Mucosa of descending colon (tissue), 3 donors: ENCODE measurements around the gene TGIF2. TPM values are rescaled to one million over a fixed set of nuclear protein-coding genes. Genes with fewer than 3 reads are reported as not detected.

Source experiments
- ATAC-seq: fragments of 200-7000 bp; cut with Tn5 transposase; one replicate; pipeline ENCODE4 v1.9.1; 2020; ENCODE audit warnings: mild to moderate bottlenecking, moderate library complexity
- DNase-seq, 3 donors: peaks; one replicate each; pipeline ENCODE4 v3.0.0-alpha.2; 2020
- H3K36me3 ChIP-seq: fragments of 200-600 bp; one replicate; pipeline ENCODE4 v1.8.0; 2021; ENCODE audit warnings: low read depth, mild to moderate bottlenecking
- H3K4me1 ChIP-seq: fragments of 200-600 bp; one replicate; pipeline ENCODE4 v1.8.0; 2021; ENCODE audit warnings: low read depth, mild to moderate bottlenecking
- H3K4me3 ChIP-seq: fragments of 200-600 bp; one replicate; pipeline ENCODE4 v1.8.0; 2021; ENCODE audit warnings: mild to moderate bottlenecking
- H3K9me3 ChIP-seq: fragments of 200-600 bp; one replicate; pipeline ENCODE4 v1.8.0; 2021; ENCODE audit warnings: mild to moderate bottlenecking
- intact Hi-C, 2 donors: fragments of 100-400 bp; cut with DNase I in 1 of 2; cut with micrococcal nuclease in 1 of 2; formaldehyde crosslinking; loops; one replicate each; pipeline versions ENCODE4 v1.11.0 to v1.11.1; 2022; cut with DNase I, micrococcal nuclease
- long read RNA-seq, 2 donors: library from polyadenylated mRNA; unstranded; transcript quantifications; one replicate each; pipeline ENCODE4 v2.0.0, GENCODE V29; 2019 to 2021
- total RNA-seq, 3 donors: library from RNA; stranded (reverse); fragmentation: NEBNext Ultra II Directional in 2 of 3; extraction: Animal tissue kit (Norgen Biotek cat#: 25700) in 2 of 3; gene quantifications; one replicate each; pipeline versions ENCODE4 v1.2.1 to v1.2.4, GENCODE V29; 2021 to 2023
- TF ChIP-seq, protein P1 (sequence below): fragments of 200-600 bp; IDR thresholded peaks from one replicate; pipeline ENCODE4 v1.8.0; 2022; ENCODE audit warnings: antibody characterized with exemption, mild to moderate bottlenecking
- donor health status: DM: no; HTN: no; CAD: no; lungs with moderate emphysema.
- donor health status: DM: no; HTN: no; CAD: no.
- donor health status: DM: no; HTN: yes; CAD: no.

The TGIF2 gene
- total RNA-seq = 10 to 100 TPM in 1 of 3 donors, 1 to 10 TPM in 2; 4.2 to 13.3 (median 6.5) TPM
- long read RNA-seq, donor 1, transcript TGIF2-201 (3 exons, 3,406 nt) = major isoform, 8 of 14 reads
- long read RNA-seq, donor 1, partial matches to known transcripts = 2 of 14 reads
- long read RNA-seq, donor 1, other reads (novel, unspliced or antisense) = 3 of 14 reads
- long read RNA-seq, donor 2 = 0 reads

DNA sequence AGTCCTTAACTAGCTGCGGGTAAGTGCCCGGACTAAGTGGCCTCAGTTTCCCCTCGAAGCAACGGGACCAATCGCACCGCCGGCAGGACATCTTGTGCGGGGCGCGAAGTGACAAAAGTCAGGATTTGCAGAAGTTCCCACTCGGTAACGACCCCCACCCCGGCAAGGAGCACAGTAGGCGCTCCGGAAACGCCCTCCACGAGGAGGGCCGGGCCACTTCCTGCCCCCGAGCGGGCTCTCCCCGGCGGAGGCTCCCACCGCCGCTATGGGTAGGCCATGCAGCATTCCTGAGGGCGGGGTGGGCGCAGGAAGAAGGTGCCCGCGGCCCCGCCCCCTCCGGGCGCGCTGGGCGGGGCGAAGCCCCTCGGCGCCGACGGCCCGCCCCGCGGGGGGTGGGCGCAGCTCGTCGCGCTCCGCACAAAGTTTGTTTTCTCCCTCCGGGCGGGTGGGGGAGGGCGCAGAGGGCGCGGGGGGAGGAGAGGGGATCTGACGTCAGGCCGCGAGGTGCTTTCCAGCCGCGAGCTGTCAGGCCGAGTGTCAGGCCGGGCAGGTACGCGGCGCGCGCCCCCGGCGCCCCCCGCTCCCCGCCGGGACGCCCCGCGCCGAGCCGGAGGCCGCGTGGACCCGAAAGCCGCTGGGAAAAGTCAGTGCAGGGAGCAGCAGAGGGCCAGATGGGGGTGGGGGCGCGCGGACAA lies at the start of gene TGIF2:
TGIF2 (plus strand) TSS at position 495 of the 695 bp plus-strand sequence. CDS start 5,178 bp downstream, outside the sequence.
- TF ChIP-seq, protein P1, sequence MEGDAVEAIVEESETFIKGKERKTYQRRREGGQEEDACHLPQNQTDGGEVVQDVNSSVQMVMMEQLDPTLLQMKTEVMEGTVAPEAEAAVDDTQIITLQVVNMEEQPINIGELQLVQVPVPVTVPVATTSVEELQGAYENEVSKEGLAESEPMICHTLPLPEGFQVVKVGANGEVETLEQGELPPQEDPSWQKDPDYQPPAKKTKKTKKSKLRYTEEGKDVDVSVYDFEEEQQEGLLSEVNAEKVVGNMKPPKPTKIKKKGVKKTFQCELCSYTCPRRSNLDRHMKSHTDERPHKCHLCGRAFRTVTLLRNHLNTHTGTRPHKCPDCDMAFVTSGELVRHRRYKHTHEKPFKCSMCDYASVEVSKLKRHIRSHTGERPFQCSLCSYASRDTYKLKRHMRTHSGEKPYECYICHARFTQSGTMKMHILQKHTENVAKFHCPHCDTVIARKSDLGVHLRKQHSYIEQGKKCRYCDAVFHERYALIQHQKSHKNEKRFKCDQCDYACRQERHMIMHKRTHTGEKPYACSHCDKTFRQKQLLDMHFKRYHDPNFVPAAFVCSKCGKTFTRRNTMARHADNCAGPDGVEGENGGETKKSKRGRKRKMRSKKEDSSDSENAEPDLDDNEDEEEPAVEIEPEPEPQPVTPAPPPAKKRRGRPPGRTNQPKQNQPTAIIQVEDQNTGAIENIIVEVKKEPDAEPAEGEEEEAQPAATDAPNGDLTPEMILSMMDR = no peak
- ATAC-seq = peak; percentile 84
- H3K4me3 ChIP-seq = peak within 1 kb of the TSS; percentile 34
- no peaks in the 10 kb centered on the region for H3K36me3 ChIP-seq
- no peaks in the 10 kb centered on the region for H3K9me3 ChIP-seq
- H3K4me1 ChIP-seq = peaks cover 13% of the 10 kb centered on the region
- intact Hi-C loops = no loop called here
- peak; percentile 74 to 92 (median 85) for DNase-seq

DNA sequence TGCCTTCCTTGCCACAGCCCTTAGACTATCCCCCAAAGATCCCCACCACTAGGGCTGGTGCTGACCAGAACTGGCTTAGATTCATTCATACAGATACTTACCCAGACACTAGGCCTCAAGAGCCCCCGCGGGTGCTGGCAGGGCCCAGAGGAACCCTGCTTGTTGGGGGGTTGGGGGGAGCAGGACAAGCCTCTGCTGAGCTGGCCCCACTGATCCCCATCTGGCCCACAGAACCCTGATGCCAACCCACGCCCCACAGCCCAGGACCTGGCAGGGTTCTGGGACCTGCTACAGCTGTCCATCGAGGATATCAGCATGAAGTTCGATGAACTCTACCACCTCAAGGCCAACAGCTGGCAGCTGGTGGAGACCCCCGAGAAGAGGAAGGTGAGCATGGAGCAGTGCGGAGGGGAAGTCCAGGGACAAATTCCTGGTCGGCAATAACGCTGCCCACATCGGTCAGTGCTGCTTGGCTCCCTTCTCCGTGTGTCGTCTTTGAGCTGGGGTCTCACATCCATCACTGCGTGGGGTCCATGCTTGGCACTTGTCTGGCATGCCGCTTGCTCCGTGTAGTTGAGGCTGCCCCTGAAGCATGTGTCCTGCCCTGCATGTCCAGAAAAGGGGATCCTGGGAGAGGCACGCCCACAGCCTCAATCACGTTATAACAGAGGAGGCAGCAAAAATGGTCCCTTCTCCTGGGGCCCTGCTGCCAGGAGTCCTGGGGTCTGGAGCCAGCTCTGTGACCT lies 47.6 kb upstream of the TGIF2 start:
- no peaks in the 10 kb centered on the region for H3K9me3 ChIP-seq
- ATAC-seq (no peak), DNase-seq (no peak)
- H3K4me3 ChIP-seq = no peak overlapping the region
- no peaks in the 10 kb centered on the region for H3K36me3 ChIP-seq
- intact Hi-C loops = no loop called here
- no peaks in the 10 kb centered on the region for H3K4me1 ChIP-seq
- TF ChIP-seq, protein P1 = no peak

DNA sequence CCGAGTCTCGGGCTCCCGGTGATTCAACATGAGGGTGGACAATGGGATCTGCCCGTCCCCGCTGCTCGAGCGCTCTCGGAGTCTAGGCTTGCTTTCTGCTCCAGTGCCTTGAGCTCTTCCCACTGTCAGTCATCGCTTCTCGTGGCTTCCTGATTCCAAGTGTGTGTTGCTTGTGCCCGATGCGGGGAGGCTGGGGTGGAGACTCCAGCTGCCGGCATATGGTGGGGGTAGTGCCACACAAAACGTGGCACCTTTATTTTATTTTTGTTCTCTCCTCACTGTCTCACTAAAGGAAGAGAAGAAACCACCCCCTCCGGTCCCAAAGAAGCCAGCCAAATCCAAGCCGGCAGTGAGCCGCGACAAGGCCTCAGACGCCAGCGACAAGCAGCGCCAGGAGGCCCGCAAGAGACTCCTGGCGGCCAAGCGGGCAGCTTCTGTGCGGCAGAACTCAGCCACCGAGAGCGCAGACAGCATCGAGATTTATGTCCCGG lies 46.8 kb upstream of the TGIF2 start:
- TF ChIP-seq, protein P1 = no peak
- H3K4me1 ChIP-seq = no peaks in the 10 kb centered on the region
- no peak overlapping the region for H3K4me3 ChIP-seq
- ATAC-seq = no peak
- no peak for DNase-seq
- no peaks in the 10 kb centered on the region for H3K9me3 ChIP-seq
- H3K36me3 ChIP-seq = no peaks in the 10 kb centered on the region
- intact Hi-C loops = no loop called here

DNA sequence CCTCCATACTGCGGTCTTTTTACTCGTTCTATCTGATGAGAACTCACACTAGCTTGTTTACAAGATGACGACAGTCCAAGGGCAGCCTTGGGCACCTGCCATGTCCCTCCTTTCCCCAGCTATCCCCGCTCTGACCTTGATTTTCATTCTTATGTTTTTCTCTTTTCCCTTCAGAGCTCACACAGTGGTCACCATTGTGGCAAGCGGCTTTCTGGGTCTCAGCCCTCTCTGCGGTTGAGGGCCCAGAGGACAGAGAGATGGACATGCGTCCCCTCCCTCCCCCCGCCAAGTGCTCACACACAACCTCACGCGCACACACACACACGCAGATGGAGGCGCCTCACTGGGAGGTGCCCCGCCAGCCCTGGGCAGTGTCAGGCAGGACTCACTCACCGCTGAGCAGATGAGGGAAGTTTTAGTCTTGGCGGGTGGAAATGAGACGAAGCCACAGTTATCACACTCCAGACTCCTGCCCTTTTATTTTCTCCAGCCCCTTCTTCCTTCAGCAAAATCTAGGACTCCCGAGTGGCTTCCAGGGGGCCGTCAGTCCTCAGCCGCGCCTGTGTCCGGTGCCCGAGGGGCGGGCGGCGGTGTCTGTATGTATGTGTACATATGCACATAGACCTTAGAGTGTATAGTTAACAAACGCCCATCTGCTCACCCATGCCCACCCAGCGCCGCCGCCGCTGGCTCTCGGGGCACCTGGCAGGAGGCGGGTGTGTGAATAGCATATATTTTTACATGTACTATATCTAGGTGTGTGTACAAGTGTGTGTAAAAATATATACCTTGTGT lies 45.9 kb upstream of the TGIF2 start:
- Histone ChIP-seq H3K4me3 (no peak overlapping the region), H3K36me3 (no peaks in the 10 kb centered on the region), H3K9me3 (no peaks in the 10 kb centered on the region), H3K4me1 (no peaks in the 10 kb centered on the region)
- TF ChIP-seq, protein P1 = no peak
- DNase-seq = no peak
- intact Hi-C loops = no loop called here
- ATAC-seq = no peak

DNA sequence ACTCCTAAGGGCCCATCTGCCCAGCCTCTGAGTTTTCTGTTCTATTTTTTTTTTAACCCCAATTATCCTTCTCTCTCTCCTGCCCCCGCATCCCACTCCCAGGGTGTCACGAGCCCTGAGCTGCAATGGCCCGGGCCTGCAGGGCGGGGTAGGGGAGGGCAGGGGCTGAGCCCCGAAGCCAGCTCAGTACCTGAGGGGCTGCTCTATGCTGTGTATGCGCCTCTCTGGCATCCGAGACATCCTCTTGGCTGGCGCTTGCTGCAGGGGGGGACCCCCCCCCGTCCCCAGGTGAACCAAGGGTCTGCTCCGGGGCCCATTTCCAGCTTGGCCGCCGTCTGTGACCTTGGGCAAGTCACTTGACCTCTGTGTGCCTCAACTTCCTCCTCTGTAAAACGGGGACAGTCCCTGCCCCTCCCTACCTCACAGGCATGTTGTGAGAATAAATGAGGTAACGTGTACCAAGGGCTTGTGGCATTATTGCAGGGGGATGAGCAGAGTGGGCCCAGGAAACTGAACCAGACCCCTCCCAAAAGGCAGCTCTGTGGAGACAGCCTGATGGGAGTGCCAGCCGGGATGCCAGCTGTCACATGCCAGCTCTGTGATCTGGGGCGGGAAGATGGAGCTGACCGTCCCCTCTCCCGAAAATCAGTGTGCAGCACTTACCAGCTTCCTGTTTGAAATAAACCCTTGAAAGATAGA lies 45.1 kb upstream of the TGIF2 start:
- no peaks in the 10 kb centered on the region for H3K4me1 ChIP-seq
- H3K36me3 ChIP-seq = no peaks in the 10 kb centered on the region
- H3K9me3 ChIP-seq = no peaks in the 10 kb centered on the region
- ATAC-seq = no peak
- no peak for DNase-seq
- TF ChIP-seq, protein P1 = no peak
- no peak overlapping the region for H3K4me3 ChIP-seq
- intact Hi-C loops = no loop called here
